ENCODE measurements around the gene CCDC57.

CCDC57 gene

DNA sequence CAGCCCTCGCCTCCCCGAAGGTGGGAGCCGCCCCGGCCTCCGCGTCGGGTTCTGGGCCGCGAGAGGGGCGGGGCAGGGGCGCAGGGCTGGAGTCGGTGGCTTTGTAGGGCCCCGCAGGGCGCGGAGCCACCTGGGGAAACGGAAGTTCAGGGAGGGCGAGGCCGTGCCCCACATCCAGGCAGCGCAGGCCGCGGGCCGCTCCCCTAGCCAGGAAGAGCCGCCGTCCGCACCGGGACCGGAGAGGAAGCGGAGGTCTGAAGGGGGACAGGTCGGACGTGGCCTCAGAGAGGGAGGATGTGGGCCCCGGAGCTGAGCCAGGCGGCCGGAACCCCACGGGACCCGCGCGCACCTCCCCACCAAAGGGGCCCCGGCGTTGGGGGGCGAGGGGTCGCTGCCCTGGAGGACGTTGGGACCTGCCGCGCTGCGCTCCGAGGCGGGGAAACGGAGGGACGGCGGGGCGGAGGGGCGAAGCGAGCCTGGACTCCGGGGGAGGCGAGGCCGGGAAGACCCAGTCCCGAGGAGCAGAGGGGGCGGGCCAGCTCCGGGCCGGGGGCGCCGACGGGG lies 15.7 kb upstream of the CCDC57 start:
- TF ChIP-seq, protein P1, sequence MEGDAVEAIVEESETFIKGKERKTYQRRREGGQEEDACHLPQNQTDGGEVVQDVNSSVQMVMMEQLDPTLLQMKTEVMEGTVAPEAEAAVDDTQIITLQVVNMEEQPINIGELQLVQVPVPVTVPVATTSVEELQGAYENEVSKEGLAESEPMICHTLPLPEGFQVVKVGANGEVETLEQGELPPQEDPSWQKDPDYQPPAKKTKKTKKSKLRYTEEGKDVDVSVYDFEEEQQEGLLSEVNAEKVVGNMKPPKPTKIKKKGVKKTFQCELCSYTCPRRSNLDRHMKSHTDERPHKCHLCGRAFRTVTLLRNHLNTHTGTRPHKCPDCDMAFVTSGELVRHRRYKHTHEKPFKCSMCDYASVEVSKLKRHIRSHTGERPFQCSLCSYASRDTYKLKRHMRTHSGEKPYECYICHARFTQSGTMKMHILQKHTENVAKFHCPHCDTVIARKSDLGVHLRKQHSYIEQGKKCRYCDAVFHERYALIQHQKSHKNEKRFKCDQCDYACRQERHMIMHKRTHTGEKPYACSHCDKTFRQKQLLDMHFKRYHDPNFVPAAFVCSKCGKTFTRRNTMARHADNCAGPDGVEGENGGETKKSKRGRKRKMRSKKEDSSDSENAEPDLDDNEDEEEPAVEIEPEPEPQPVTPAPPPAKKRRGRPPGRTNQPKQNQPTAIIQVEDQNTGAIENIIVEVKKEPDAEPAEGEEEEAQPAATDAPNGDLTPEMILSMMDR (IDR thresholded peaks at IDR 0.05; ENCODE audit: borderline replicate concordance, insufficient read depth, low read depth, low read length), result no peak
- peak overlapping the region; percentile 64 for H3K4me3 ChIP-seq (ENCODE audit: low read depth, low read length)

DNA sequence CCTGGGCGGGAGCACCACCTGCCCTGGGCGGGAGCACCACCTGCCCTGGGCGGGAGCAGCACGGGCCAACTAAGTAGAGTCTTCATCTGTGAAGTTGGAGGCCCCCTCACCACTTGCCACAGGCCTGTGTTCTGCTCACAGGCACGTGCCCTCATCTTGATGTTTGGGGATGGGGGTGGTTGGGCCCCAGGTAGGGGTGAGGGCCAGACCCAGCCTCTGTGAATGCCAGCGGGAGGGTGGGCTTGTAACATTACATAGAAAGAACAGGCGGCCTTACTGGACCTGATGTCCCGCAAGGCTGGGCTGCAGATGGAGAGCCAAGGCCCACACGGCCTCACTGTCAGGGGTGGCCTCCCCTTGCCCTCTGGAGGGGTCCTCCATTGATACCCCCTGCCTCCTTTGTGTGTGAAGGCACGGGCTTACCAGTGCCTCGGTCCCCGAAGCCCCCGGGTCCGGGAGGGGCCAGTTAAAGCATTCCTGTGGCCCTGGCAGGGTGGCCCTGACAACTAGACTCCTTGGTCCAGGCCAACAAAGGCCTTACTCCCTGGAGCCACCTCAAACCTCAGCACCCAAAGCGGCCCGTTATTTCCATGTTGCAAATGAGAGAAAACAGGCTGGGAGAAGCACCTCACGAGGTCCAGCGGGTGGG lies 15.1 kb upstream of the CCDC57 start:
- H3K4me3 ChIP-seq (ENCODE audit: low read depth, low read length), result peak overlapping the region; percentile 64

DNA sequence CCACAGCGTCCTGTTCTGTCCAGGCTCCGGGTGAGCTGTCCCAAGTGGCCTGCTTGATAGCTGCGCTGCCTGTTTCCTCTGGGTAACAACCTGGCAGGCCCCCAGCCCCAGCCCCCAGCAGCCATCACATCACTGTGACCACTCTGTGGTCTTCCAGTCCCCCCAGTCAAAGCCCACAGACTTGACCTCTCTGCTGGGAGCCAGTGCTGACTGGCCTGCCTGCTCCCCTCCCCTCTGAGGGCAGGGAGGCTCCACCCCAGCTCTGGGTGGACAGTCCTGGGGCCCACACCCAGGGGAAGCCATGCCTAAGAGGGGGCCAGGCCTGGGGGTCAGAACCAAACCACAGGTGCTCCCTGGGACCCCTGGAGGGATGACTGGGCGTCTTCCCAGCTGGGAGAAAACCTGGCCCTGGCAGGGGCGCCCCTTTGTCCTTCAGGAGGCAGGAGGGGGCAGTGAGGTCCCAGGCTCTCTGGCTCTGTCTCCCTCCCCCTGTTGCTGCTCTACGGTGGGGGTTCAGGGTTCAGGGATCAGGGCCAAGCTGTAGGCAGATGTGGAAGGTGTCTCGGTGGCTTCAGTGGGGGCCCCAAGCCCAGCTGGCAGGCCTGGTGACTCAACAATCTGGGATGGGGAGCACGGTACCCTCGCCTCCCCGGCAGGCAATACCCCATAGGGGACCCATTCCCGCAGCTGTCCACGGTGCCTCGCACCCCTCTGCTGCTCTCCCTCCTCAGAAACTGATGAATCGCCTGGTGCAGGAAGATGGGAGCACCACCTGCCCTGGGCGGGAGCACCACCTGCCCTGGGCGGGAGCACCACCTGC lies 14.4 kb upstream of the CCDC57 start:
- no peak overlapping the region for H3K4me3 ChIP-seq (ENCODE audit: low read depth, low read length)

More for the DNA sequence above, 15.1 kb upstream of the CCDC57 start:
- TF ChIP-seq, protein P1 (IDR thresholded peaks at IDR 0.05; ENCODE audit: borderline replicate concordance, insufficient read depth, low read depth, low read length), result no peak

DNA sequence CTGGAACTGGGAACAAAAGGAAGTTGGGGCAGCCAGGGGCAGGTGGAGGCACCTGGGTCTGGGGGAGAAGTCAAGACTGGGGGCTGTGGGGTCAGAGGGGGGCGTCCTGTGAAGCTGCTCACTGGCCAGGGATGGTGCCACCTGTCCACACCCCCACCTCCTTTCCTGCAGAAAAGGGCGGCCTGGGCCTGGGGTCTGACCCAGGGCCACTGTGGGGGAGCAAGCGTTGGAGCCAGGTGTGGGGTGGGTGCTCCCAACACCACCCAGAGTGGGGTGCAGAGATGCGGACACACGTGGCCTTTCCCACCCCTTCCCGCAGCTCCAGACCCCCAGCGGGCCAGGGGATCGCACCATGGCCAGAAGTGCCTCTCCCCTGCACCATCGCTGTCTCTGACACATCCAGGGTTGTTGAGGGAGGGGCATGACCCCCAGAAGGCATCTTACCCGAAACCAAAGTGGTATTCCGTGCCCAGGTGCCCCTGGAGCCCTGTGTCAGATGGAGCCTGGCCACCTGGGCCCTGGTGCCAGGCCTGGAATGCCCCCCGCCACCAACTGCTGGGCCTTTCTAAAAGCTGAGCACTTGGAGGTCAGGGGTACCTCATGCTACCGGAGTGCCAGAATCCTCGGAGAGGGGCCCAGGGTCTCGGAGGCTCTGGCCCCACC lies 13.6 kb upstream of the CCDC57 start:
- H3K4me3 ChIP-seq (ENCODE audit: low read depth, low read length), result no peak overlapping the region
- TF ChIP-seq, protein P1 (IDR thresholded peaks at IDR 0.05; ENCODE audit: borderline replicate concordance, insufficient read depth, low read depth, low read length), result no peak

More for the DNA sequence above, 14.4 kb upstream of the CCDC57 start:
- TF ChIP-seq, protein P1 (IDR thresholded peaks at IDR 0.05; ENCODE audit: borderline replicate concordance, insufficient read depth, low read depth, low read length), result no peak

DNA sequence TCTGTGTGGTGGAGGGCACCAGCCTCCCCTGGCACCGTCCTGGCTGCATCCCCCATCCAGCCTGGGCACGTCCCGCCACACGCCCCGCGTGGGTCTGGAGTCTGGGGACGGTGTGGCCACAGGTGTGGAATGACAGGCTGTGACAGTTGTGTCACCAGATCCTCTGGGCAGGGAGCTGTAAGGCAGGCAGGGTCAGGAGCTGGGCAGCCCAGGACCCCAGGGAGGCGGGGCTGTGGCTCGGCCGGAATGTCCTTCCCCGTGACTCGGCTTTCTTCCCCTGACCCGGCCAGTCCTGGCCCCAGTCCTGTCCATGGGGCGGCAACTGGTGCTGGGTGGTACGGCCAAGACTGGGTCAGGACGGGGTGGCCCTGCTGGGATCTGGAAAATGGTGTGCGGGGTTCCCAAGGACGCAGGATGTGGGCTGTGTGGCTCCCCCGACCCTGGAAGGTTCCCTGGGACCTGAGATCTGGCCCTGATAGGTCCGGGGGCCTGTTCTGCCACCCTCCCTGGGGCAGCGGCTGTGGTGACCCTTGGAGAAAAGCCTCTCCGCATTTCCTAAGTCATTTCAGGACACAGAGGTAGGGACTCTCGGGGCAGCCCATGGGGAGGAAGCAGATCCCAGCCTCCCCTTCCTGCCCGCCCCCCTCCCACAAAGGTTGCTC lies 12.9 kb upstream of the CCDC57 start:
- TF ChIP-seq, protein P1 (IDR thresholded peaks at IDR 0.05; ENCODE audit: borderline replicate concordance, insufficient read depth, low read depth, low read length), result no peak

DNA sequence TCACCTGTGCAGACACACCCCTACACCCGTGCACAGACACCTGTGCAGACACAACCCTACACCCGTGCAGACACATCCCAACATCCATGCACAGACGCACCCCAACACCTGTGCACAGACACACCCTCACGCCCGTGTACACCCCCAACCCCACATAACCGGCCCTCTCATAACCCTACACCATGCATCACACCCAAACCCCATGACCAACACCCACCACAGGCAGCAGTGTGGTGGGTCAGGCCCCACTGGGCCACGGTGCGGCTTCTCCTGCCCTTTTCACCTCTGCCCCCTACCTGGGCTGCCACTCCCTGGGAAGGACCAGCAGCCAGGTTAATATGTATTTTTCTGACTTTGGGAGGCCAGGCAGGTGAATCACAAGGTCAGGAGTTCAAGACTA lies 12.0 kb upstream of the CCDC57 start:
- TF ChIP-seq, protein P1 (IDR thresholded peaks at IDR 0.05; ENCODE audit: borderline replicate concordance, insufficient read depth, low read depth, low read length), result no peak
- no peak overlapping the region for H3K4me3 ChIP-seq (ENCODE audit: low read depth, low read length)

More for the DNA sequence above, 12.9 kb upstream of the CCDC57 start:
- no peak overlapping the region for H3K4me3 ChIP-seq (ENCODE audit: low read depth, low read length)

Measured in GM12875 (cell line).